GM23248 (cell line): ENCODE data around the gene INPP5A.

ENCODE experiments used
- EZH2 ChIP-seq: fragments of 200-600 bp; sonication (generic); IDR thresholded peaks from 2 replicates; pipeline ENCODE4 v1.6.1; 2018; ENCODE audit warnings: antibody characterized with exemption, mild to moderate bottlenecking; ENCODE audit not compliant: insufficient read depth, poor library complexity, severe bottlenecking
- EZH2phosphoT487 ChIP-seq: fragments of 200-600 bp; sonication (generic); IDR thresholded peaks from 2 replicates; pipeline ENCODE4 v1.6.1; 2018; ENCODE audit warnings: antibody characterized with exemption, moderate library complexity, mild to moderate bottlenecking, low read depth; ENCODE audit not compliant: insufficient read depth

GRCh38 chr10:132613566-132614348 is 76.2 kb downstream of the INPP5A start:
- TF ChIP-seq EZH2phosphoT487: no peak
- TF ChIP-seq EZH2: no peak
